ENCODE measurements around the gene GRIP2.

GRCh38 chr3:14445773-14446172 is 94.4 kb downstream of the GRIP2 start:
- TF ChIP-seq, protein P1, sequence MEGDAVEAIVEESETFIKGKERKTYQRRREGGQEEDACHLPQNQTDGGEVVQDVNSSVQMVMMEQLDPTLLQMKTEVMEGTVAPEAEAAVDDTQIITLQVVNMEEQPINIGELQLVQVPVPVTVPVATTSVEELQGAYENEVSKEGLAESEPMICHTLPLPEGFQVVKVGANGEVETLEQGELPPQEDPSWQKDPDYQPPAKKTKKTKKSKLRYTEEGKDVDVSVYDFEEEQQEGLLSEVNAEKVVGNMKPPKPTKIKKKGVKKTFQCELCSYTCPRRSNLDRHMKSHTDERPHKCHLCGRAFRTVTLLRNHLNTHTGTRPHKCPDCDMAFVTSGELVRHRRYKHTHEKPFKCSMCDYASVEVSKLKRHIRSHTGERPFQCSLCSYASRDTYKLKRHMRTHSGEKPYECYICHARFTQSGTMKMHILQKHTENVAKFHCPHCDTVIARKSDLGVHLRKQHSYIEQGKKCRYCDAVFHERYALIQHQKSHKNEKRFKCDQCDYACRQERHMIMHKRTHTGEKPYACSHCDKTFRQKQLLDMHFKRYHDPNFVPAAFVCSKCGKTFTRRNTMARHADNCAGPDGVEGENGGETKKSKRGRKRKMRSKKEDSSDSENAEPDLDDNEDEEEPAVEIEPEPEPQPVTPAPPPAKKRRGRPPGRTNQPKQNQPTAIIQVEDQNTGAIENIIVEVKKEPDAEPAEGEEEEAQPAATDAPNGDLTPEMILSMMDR (conservative IDR thresholded peaks at IDR 0.05; ENCODE audit: low read depth, low read length): no peak
- TF ChIP-seq EZH2 (IDR thresholded peaks at IDR 0.05; ENCODE audit: borderline replicate concordance, low read depth, low read length, poor library complexity, severe bottlenecking): no peak
